Measurements from ENCODE around the gene VPS9D1.

The VPS9D1 gene

DNA sequence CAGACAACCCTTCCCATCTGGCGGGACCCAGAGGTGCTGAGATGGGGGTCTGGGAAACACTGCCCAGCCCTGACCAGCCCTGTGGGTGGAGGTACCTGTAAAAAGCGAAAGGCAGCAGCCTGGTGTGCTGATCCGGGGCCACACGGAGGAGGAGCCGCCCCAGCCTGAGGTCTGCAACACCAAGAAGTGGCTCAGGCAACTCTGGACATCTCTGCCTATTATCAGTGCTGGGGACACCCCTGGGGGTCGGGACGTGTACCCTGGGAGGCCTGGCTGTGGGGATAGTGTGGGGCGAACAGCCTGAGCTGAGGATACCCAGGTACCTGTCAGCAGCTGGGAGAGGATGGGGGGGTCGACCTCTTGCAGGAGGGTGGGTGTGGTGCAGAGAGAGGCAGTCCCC, 18.7 kb upstream of the VPS9D1 start:
- peaks cover 94% of the 10 kb centered on the region for H3K36me3 ChIP-seq (ENCODE audit: insufficient read depth, low read length)
- peaks cover 46% of the 10 kb centered on the region for H4K20me1 ChIP-seq (ENCODE audit: insufficient read depth, low read length)
- no peak overlapping the region for H2AFZ ChIP-seq (ENCODE audit: low read depth, low read length)
- H3K27me3 ChIP-seq (ENCODE audit: insufficient read depth, low read length, poor library complexity): no peaks in the 10 kb centered on the region
- H3K9ac ChIP-seq (ENCODE audit: low read depth, low read length): no peak overlapping the region
- H3K4me1 ChIP-seq (ENCODE audit: insufficient read depth, low read length): no peaks in the 10 kb centered on the region
- peaks cover 28% of the 10 kb centered on the region for H3K79me2 ChIP-seq (ENCODE audit: insufficient read depth, low read length)
- H3K9me3 ChIP-seq (ENCODE audit: insufficient read depth, low read length, severe bottlenecking): no peaks in the 10 kb centered on the region
- DNase-seq: no peak
- no peak overlapping the region for H3K27ac ChIP-seq (ENCODE audit: low read length)
- H3K4me2 ChIP-seq (ENCODE audit: insufficient read depth, low read length): no peak overlapping the region
- ATAC-seq (ENCODE audit: insufficient read depth, low read depth): no peak
- no peak overlapping the region for H3K4me3 ChIP-seq (ENCODE audit: low read depth in 1 of 2, low read length in 2 of 2)
- TF ChIP-seq, protein P1, sequence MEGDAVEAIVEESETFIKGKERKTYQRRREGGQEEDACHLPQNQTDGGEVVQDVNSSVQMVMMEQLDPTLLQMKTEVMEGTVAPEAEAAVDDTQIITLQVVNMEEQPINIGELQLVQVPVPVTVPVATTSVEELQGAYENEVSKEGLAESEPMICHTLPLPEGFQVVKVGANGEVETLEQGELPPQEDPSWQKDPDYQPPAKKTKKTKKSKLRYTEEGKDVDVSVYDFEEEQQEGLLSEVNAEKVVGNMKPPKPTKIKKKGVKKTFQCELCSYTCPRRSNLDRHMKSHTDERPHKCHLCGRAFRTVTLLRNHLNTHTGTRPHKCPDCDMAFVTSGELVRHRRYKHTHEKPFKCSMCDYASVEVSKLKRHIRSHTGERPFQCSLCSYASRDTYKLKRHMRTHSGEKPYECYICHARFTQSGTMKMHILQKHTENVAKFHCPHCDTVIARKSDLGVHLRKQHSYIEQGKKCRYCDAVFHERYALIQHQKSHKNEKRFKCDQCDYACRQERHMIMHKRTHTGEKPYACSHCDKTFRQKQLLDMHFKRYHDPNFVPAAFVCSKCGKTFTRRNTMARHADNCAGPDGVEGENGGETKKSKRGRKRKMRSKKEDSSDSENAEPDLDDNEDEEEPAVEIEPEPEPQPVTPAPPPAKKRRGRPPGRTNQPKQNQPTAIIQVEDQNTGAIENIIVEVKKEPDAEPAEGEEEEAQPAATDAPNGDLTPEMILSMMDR (IDR thresholded peaks at IDR 0.05; ENCODE audit: borderline replicate concordance, extremely low read depth, low read length, poor library complexity, severe bottlenecking): no peak
- TF ChIP-seq EZH2 (IDR thresholded peaks at IDR 0.05; ENCODE audit: borderline replicate concordance, low read depth, low read length, severe bottlenecking): no peak

DNA sequence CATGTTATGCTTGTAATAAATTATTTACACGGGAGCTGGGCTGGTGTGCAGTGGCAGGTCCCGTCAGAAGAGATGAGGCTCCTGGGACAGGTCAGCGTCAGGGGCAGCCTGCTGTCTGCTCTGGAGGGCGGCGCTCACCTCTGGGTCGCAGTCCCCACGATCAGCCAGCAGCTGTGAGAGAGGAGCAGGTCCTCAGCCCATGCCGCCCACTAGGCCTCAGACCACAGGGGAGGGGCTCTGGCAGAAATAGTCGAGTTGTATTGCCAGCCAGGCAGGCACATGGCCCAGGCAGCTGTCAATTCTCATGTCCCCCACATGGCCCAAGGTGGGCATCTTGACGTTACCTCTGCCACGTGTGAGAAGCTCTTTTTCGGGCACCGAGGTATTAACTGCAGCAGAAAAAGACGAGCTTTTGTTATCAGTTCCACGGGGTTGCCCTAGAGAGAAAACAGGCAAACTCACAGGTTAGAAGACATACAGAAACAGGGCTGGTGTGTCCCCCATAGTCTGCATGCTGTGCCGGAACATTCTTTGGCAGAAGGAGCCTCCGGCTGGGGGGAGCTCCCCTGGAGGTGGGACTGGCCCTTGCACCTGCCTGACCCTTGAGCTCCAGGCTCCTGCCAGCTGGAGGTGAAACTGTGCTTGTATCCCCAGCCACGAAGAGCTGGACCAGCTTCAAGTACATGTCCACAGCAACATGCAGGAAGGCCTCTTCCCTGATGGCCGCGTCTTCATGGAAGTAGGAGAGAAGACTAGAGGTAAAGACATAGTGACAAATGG, 18.0 kb upstream of the VPS9D1 start:
- ATAC-seq (ENCODE audit: insufficient read depth, low read depth): no peak
- Histone ChIP-seq H4K20me1 (ENCODE audit: insufficient read depth, low read length) (peaks cover 51% of the 10 kb centered on the region), H3K9me3 (ENCODE audit: insufficient read depth, low read length, severe bottlenecking) (no peaks in the 10 kb centered on the region), H3K4me1 (ENCODE audit: insufficient read depth, low read length) (no peaks in the 10 kb centered on the region), H3K79me2 (ENCODE audit: insufficient read depth, low read length) (peaks cover 28% of the 10 kb centered on the region), H3K4me3 (ENCODE audit: low read depth in 1 of 2, low read length in 2 of 2) (no peak overlapping the region), H3K36me3 (ENCODE audit: insufficient read depth, low read length) (peaks cover 94% of the 10 kb centered on the region), H3K9ac (ENCODE audit: low read depth, low read length) (no peak overlapping the region), H2AFZ (ENCODE audit: low read depth, low read length) (no peak overlapping the region), H3K27me3 (ENCODE audit: insufficient read depth, low read length, poor library complexity) (no peaks in the 10 kb centered on the region), H3K27ac (ENCODE audit: low read length) (no peak overlapping the region), H3K4me2 (ENCODE audit: insufficient read depth, low read length) (no peak overlapping the region)
- no peak for DNase-seq
- TF ChIP-seq EZH2 (IDR thresholded peaks at IDR 0.05; ENCODE audit: borderline replicate concordance, low read depth, low read length, severe bottlenecking): no peak
- TF ChIP-seq, protein P1 (IDR thresholded peaks at IDR 0.05; ENCODE audit: borderline replicate concordance, extremely low read depth, low read length, poor library complexity, severe bottlenecking): no peak

DNA sequence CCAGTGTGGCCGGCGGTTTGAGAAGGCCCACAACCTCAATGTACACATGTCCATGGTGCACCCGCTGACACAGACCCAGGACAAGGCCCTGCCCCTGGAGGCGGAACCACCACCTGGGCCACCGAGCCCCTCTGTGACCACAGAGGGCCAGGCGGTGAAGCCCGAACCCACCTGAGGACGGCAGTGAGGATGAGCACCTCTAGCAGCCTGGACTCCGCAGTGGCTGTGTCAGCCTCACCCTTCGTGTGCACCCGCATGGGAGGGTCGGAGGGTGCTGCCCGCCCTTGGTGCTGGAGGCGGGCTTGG, 17.3 kb upstream of the VPS9D1 start:
- no peaks in the 10 kb centered on the region for H3K27me3 ChIP-seq (ENCODE audit: insufficient read depth, low read length, poor library complexity)
- ATAC-seq (ENCODE audit: insufficient read depth, low read depth) (no peak), DNase-seq (no peak)
- H3K79me2 ChIP-seq (ENCODE audit: insufficient read depth, low read length): peaks cover 29% of the 10 kb centered on the region
- TF ChIP-seq, protein P1 (IDR thresholded peaks at IDR 0.05; ENCODE audit: borderline replicate concordance, extremely low read depth, low read length, poor library complexity, severe bottlenecking): no peak
- no peak for TF ChIP-seq EZH2 (IDR thresholded peaks at IDR 0.05; ENCODE audit: borderline replicate concordance, low read depth, low read length, severe bottlenecking)
- H3K27ac ChIP-seq (ENCODE audit: low read length): no peak overlapping the region
- no peak overlapping the region for H3K4me2 ChIP-seq (ENCODE audit: insufficient read depth, low read length)
- peaks cover 58% of the 10 kb centered on the region for H4K20me1 ChIP-seq (ENCODE audit: insufficient read depth, low read length)
- no peak overlapping the region for H3K9ac ChIP-seq (ENCODE audit: low read depth, low read length)
- no peaks in the 10 kb centered on the region for H3K4me1 ChIP-seq (ENCODE audit: insufficient read depth, low read length)
- peaks cover 97% of the 10 kb centered on the region for H3K36me3 ChIP-seq (ENCODE audit: insufficient read depth, low read length)
- H3K9me3 ChIP-seq (ENCODE audit: insufficient read depth, low read length, severe bottlenecking): no peaks in the 10 kb centered on the region
- no peak overlapping the region for H2AFZ ChIP-seq (ENCODE audit: low read depth, low read length)
- no peak overlapping the region for H3K4me3 ChIP-seq (ENCODE audit: low read depth in 1 of 2, low read length in 2 of 2)
